Muscle of arm (tissue), 12 donors: ENCODE results near the gene RNF227. TPM values are rescaled to one million over a fixed set of nuclear protein-coding genes. Genes with fewer than 3 reads are reported as not detected.

Experiments
- DNase-seq: peaks from one replicate; pipeline ENCODE4 v3.0.0-alpha.2; 2013
- polyA plus RNA-seq, 12 donors: library from polyadenylated mRNA; unstranded; fragments of 120-200 nt; gene quantifications; one replicate each; pipeline ENCODE4 v1.2.1, GENCODE V29; 2013; ENCODE audit not compliant: insufficient read length in 12 of 12

Gene RNF227
- polyA plus RNA-seq, 12 donors, result 2.4 to 4.8 (median 3.0) TPM; not detected in 2

- DNase-seq, result no peak
Observed at GRCh38 chr17:7893187-7893880, 22.8 kb downstream of the RNF227 start.

- DNase-seq, result peak; percentile 89
Observed at GRCh38 chr17:7889166-7889955, 26.7 kb downstream of the RNF227 start.

GRCh38 chr17:7888184-7888920, 27.7 kb downstream of the RNF227 start, which contains the start of gene CHD3:
TSS of gene CHD3 (plus strand) at chr17:7888789. CDS start at chr17:7889001, 212 bp downstream.
- DNase-seq, result no peak

- DNase-seq, result peak; percentile 96
Observed at GRCh38 chr17:7887482-7888183, 28.5 kb downstream of the RNF227 start.

- DNase-seq, result no peak
Observed at GRCh38 chr17:7887038-7887481, 29.0 kb downstream of the RNF227 start.

- DNase-seq, result peak; percentile 58
Observed at GRCh38 chr17:7886227-7887037, 29.7 kb downstream of the RNF227 start.

- peak; percentile 56 for DNase-seq
Observed at GRCh38 chr17:7885367-7886226, 30.5 kb downstream of the RNF227 start.

- no peak for DNase-seq
Observed at GRCh38 chr17:7884581-7885366, 31.3 kb downstream of the RNF227 start.

- peak; percentile 48 for DNase-seq
Observed at GRCh38 chr17:7883781-7884386, 32.2 kb downstream of the RNF227 start.

GRCh38 chr17:7882629-7883028, 33.5 kb downstream of the RNF227 start:
- no peak for DNase-seq

GRCh38 chr17:7882068-7882467, 34.0 kb downstream of the RNF227 start:
- no peak for DNase-seq

- no peak for DNase-seq
Observed at GRCh38 chr17:7881276-7882054, 34.6 kb downstream of the RNF227 start.

- no peak for DNase-seq
Observed at GRCh38 chr17:7880076-7880868, 35.8 kb downstream of the RNF227 start.

GRCh38 chr17:7878234-7878633, 37.9 kb downstream of the RNF227 start:
- DNase-seq, result no peak

- DNase-seq, result no peak
Observed at GRCh38 chr17:7875804-7876370, 40.2 kb downstream of the RNF227 start.

- no peak for DNase-seq
Observed at GRCh38 chr17:7873051-7873450, 43.0 kb downstream of the RNF227 start.
